Activated T-helper 1 cell treated with anti-CD3 and anti-CD28 coated beads, Interleukin-12 subunit alpha, Interleukin-12 subunit beta, Interleukin-2, Interleukin-4 antibody, amounts not matched to agents 30 ng/mL and 10 ng/mL and 1 ng/mL, durations not matched to agents 14 hours and 24 hours and 36 hours (primary cell): ENCODE measurements around the gene SSR1. TPM values are rescaled to one million over a fixed set of nuclear protein-coding genes. Genes with fewer than 3 reads are reported as not detected.
"Not testable (repeated sequence)": the region's sequence is repeated elsewhere in the genome, so short reads cannot be mapped to it uniquely, and the experiment has no call there.

ENCODE experiments used
- DNase-seq: peaks from one replicate; pipeline ENCODE4 v3.0.0; 2021; ENCODE audit warnings: low spot score
- H3K27ac Mint-ChIP-seq: one replicate; pipeline ENCODE4 v1.8.0; 2021; ENCODE audit warnings: mild to moderate bottlenecking, mixed read lengths
- H3K27me3 Mint-ChIP-seq: one replicate; pipeline ENCODE4 v1.8.0; 2022; ENCODE audit warnings: mild to moderate bottlenecking, moderate library complexity, mixed read lengths; ENCODE audit not compliant: insufficient read depth
- H3K36me3 Mint-ChIP-seq: one replicate; pipeline ENCODE4 v1.8.0; 2021; ENCODE audit warnings: low read depth, mixed read lengths
- H3K4me1 Mint-ChIP-seq: one replicate; pipeline ENCODE4 v1.8.0; 2021; ENCODE audit warnings: low read depth, mixed read lengths
- H3K4me3 Mint-ChIP-seq: one replicate; pipeline ENCODE4 v1.8.0; 2021; ENCODE audit warnings: mild to moderate bottlenecking, moderate library complexity, mixed read lengths
- H3K9me3 Mint-ChIP-seq: one replicate; pipeline ENCODE4 v1.8.0; 2021; ENCODE audit warnings: mixed read lengths
- intact Hi-C: fragments of 100-400 bp; cut with micrococcal nuclease; formaldehyde crosslinking; loops from one replicate; pipeline ENCODE4 v1.15.1; 2024
- total RNA-seq: library from RNA; stranded (reverse); gene quantifications from 2 replicates; pipeline ENCODE4 v1.2.3, GENCODE V29; 2022

The SSR1 gene
- total RNA-seq, 1 donor from 2014 or later: 160 TPM

- H3K27me3 Mint-ChIP-seq: no peaks in the 10 kb centered on the region
- DNase-seq: no peak
- peaks cover 4% of the 10 kb centered on the region for H3K4me1 Mint-ChIP-seq
- H3K36me3 Mint-ChIP-seq: peaks cover 45% of the 10 kb centered on the region
- no peak overlapping the region for H3K4me3 Mint-ChIP-seq
- intact Hi-C loops: no loop called here
- H3K27ac Mint-ChIP-seq: no peak overlapping the region
- no peaks in the 10 kb centered on the region for H3K9me3 Mint-ChIP-seq
Measured at GRCh38 chr6:7290079-7290478, 22.9 kb downstream of the SSR1 start.

GRCh38 chr6:7285416-7285815 is 27.6 kb downstream of the SSR1 start:
- peaks cover 41% of the 10 kb centered on the region for H3K36me3 Mint-ChIP-seq
- no peaks in the 10 kb centered on the region for H3K9me3 Mint-ChIP-seq
- H3K4me1 Mint-ChIP-seq: peaks cover 18% of the 10 kb centered on the region
- DNase-seq: no peak
- no peak overlapping the region for H3K4me3 Mint-ChIP-seq
- H3K27me3 Mint-ChIP-seq: no peaks in the 10 kb centered on the region
- intact Hi-C loops: no loop called here
- no peak overlapping the region for H3K27ac Mint-ChIP-seq

GRCh38 chr6:7283676-7284075 is 29.3 kb downstream of the SSR1 start:
- Mint-ChIP-seq H3K27me3 (no peaks in the 10 kb centered on the region), H3K27ac (no peak overlapping the region), H3K36me3 (peaks cover 29% of the 10 kb centered on the region), H3K4me3 (no peak overlapping the region), H3K9me3 (no peaks in the 10 kb centered on the region), H3K4me1 (peaks cover 18% of the 10 kb centered on the region)
- intact Hi-C loops: loop anchor here (2.0 kb wide), 1 partner anchor 29 kb away; the partner anchor contains the start of gene SSR1
- DNase-seq: no peak

- peak overlapping the region; percentile 38 for H3K4me3 Mint-ChIP-seq
- peaks cover 25% of the 10 kb centered on the region for H3K36me3 Mint-ChIP-seq
- DNase-seq: no peak
- H3K27ac Mint-ChIP-seq: peak overlapping the region; percentile 82
- H3K4me1 Mint-ChIP-seq: peaks cover 18% of the 10 kb centered on the region
- intact Hi-C loops: loop anchor here (2.0 kb wide), 1 partner anchor 30 kb away; the partner anchor contains the start of gene SSR1
- H3K27me3 Mint-ChIP-seq: no peaks in the 10 kb centered on the region
- H3K9me3 Mint-ChIP-seq: no peaks in the 10 kb centered on the region
Measured at GRCh38 chr6:7282097-7282906, 30.7 kb downstream of the SSR1 start.

- peaks cover 4% of the 10 kb centered on the region for H3K36me3 Mint-ChIP-seq
- H3K4me3 Mint-ChIP-seq: no peak overlapping the region
- no peak for DNase-seq
- no peaks in the 10 kb centered on the region for H3K9me3 Mint-ChIP-seq
- H3K27ac Mint-ChIP-seq: no peak overlapping the region
- no peaks in the 10 kb centered on the region for H3K27me3 Mint-ChIP-seq
- peaks cover 2% of the 10 kb centered on the region for H3K4me1 Mint-ChIP-seq
- intact Hi-C loops: loop anchor here (1.0 to 5.0 kb wide), 4 partner anchors 63 to 941 kb away; partner anchors contain the start of genes CAGE1 and RIOK1
Measured at GRCh38 chr6:7276199-7276524, 36.8 kb downstream of the SSR1 start.

GRCh38 chr6:7274525-7274924 is 38.5 kb downstream of the SSR1 start:
- not testable (repeated sequence) for DNase-seq

GRCh38 chr6:7273709-7274108 is 39.3 kb downstream of the SSR1 start:
- no peaks in the 10 kb centered on the region for H3K4me1 Mint-ChIP-seq
- no peak overlapping the region for H3K4me3 Mint-ChIP-seq
- H3K27me3 Mint-ChIP-seq: no peaks in the 10 kb centered on the region
- H3K27ac Mint-ChIP-seq: no peak overlapping the region
- H3K9me3 Mint-ChIP-seq: no peaks in the 10 kb centered on the region
- peaks cover 2% of the 10 kb centered on the region for H3K36me3 Mint-ChIP-seq
- no peak for DNase-seq
- intact Hi-C loops: no loop called here

More at GRCh38 chr6:7274525-7274924, 38.5 kb downstream of the SSR1 start:
- H3K4me1 Mint-ChIP-seq, intact Hi-C loops, H3K36me3 Mint-ChIP-seq, H3K4me3 Mint-ChIP-seq, H3K27me3 Mint-ChIP-seq, H3K9me3 Mint-ChIP-seq, H3K27ac Mint-ChIP-seq: not testable (repeated sequence)

GRCh38 chr6:7271205-7271534 is 41.8 kb downstream of the SSR1 start:
- intact Hi-C loops: no loop called here
- no peaks in the 10 kb centered on the region for H3K9me3 Mint-ChIP-seq

GRCh38 chr6:7270320-7271204 is 42.4 kb downstream of the SSR1 start:
- Mint-ChIP-seq H3K27me3 (no peaks in the 10 kb centered on the region), H3K27ac (no peak overlapping the region), H3K4me1 (no peaks in the 10 kb centered on the region), H3K9me3 (no peaks in the 10 kb centered on the region), H3K36me3 (no peaks in the 10 kb centered on the region), H3K4me3 (no peak overlapping the region)
- intact Hi-C loops: no loop called here
- DNase-seq: no peak

More at GRCh38 chr6:7271205-7271534, 41.8 kb downstream of the SSR1 start:
- Mint-ChIP-seq H3K27ac (no peak overlapping the region), H3K36me3 (no peaks in the 10 kb centered on the region), H3K27me3 (no peaks in the 10 kb centered on the region), H3K4me1 (no peaks in the 10 kb centered on the region), H3K4me3 (no peak overlapping the region)
- no peak for DNase-seq

- intact Hi-C loops: no loop called here
- H3K27me3 Mint-ChIP-seq: no peaks in the 10 kb centered on the region
Measured at GRCh38 chr6:7269816-7270215, 43.2 kb downstream of the SSR1 start.

GRCh38 chr6:7268816-7269555 is 44.0 kb downstream of the SSR1 start:
- DNase-seq: no peak
- no peaks in the 10 kb centered on the region for H3K4me1 Mint-ChIP-seq
- H3K27ac Mint-ChIP-seq: no peak overlapping the region
- no peaks in the 10 kb centered on the region for H3K9me3 Mint-ChIP-seq
- no peaks in the 10 kb centered on the region for H3K27me3 Mint-ChIP-seq
- H3K4me3 Mint-ChIP-seq: no peak overlapping the region
- no peaks in the 10 kb centered on the region for H3K36me3 Mint-ChIP-seq
- intact Hi-C loops: no loop called here

More at GRCh38 chr6:7269816-7270215, 43.2 kb downstream of the SSR1 start:
- H3K4me1 Mint-ChIP-seq: no peaks in the 10 kb centered on the region
- H3K9me3 Mint-ChIP-seq: no peaks in the 10 kb centered on the region
- no peaks in the 10 kb centered on the region for H3K36me3 Mint-ChIP-seq
- no peak overlapping the region for H3K4me3 Mint-ChIP-seq
- DNase-seq: no peak
- no peak overlapping the region for H3K27ac Mint-ChIP-seq

- Mint-ChIP-seq H3K9me3 (no peaks in the 10 kb centered on the region), H3K27me3 (no peaks in the 10 kb centered on the region), H3K4me1 (no peaks in the 10 kb centered on the region), H3K4me3 (no peak overlapping the region), H3K36me3 (no peaks in the 10 kb centered on the region), H3K27ac (no peak overlapping the region)
- intact Hi-C loops: no loop called here
- DNase-seq: no peak
Measured at GRCh38 chr6:7268362-7268761, 44.6 kb downstream of the SSR1 start.
